Measurements from ENCODE around the gene DRC7. TPM values are rescaled to one million over a fixed set of nuclear protein-coding genes. Genes with fewer than 3 reads are reported as not detected.
"Not testable (repeated sequence)": the region's sequence is repeated elsewhere in the genome, so short reads cannot be mapped to it uniquely, and the experiment has no call there.

Gene DRC7
- total and polyA plus RNA-seq, 2 donors from 2014 or later: 1.8 to 3.2 TPM

GRCh38 chr16:57668630-57669475 lies 25.8 kb upstream of the DRC7 start:
- no peak for TF ChIP-seq CTCF (IDR thresholded peaks at IDR 0.05; ENCODE audit: borderline replicate concordance, extremely low read depth, insufficient read depth)
- no peaks in the 10 kb centered on the region for H3K9me3 ChIP-seq (ENCODE audit: control insufficient read depth in 2 of 3, insufficient read depth in 1 of 3, low read length in 3 of 3)
- no peaks in the 10 kb centered on the region for H3K4me1 ChIP-seq (ENCODE audit: control insufficient read depth in 2 of 3, insufficient read depth in 2 of 3, low read depth in 1 of 3, low read length in 3 of 3)
- no peak overlapping the region for H3K9ac ChIP-seq (ENCODE audit: low read length in 3 of 3)
- no peak overlapping the region for H3K4me3 ChIP-seq (ENCODE audit: low read length in 3 of 3)
- intact Hi-C loops (cut with DNase I): no loop called here
- peaks cover 0 to 13% (median 11%) of the 10 kb centered on the region in 3 donors for H3K36me3 ChIP-seq (ENCODE audit: control insufficient read depth in 2 of 3, insufficient read depth in 3 of 3, low read length in 3 of 3)
- no peaks in the 10 kb centered on the region for H3K27me3 ChIP-seq (ENCODE audit: control insufficient read depth, insufficient read depth, low read length)
- no peak for DNase-seq
- H3K27ac ChIP-seq (ENCODE audit: low read depth in 2 of 2, low read length in 2 of 2): no peak overlapping the region
- no peak for FAIRE-seq

- intact Hi-C loops (cut with DNase I): no loop called here
- DNase-seq: no peak
- Histone ChIP-seq H3K27ac (ENCODE audit: low read depth in 2 of 2, low read length in 2 of 2) (no peak overlapping the region), H3K27me3 (ENCODE audit: control insufficient read depth, insufficient read depth, low read length) (no peaks in the 10 kb centered on the region), H3K9me3 (ENCODE audit: control insufficient read depth in 2 of 3, insufficient read depth in 1 of 3, low read length in 3 of 3) (no peaks in the 10 kb centered on the region), H3K4me3 (ENCODE audit: low read length in 3 of 3) (no peak overlapping the region), H3K9ac (ENCODE audit: low read length in 3 of 3) (no peak overlapping the region), H3K36me3 (ENCODE audit: control insufficient read depth in 2 of 3, insufficient read depth in 3 of 3, low read length in 3 of 3) (peaks cover 0 to 9% (median 6%) of the 10 kb centered on the region in 3 donors), H3K4me1 (ENCODE audit: control insufficient read depth in 2 of 3, insufficient read depth in 2 of 3, low read depth in 1 of 3, low read length in 3 of 3) (no peaks in the 10 kb centered on the region)
- no peak for FAIRE-seq
- TF ChIP-seq CTCF (IDR thresholded peaks at IDR 0.05; ENCODE audit: borderline replicate concordance, extremely low read depth, insufficient read depth): no peak
Observed at GRCh38 chr16:57669476-57670162, 25.0 kb upstream of the DRC7 start.

- no peak for DNase-seq
- no peak for FAIRE-seq
- H3K27ac ChIP-seq (ENCODE audit: low read depth in 2 of 2, low read length in 2 of 2): no peak overlapping the region
- no peaks in the 10 kb centered on the region for H3K27me3 ChIP-seq (ENCODE audit: control insufficient read depth, insufficient read depth, low read length)
- intact Hi-C loops (cut with DNase I): no loop called here
- no peaks in the 10 kb centered on the region for H3K4me1 ChIP-seq (ENCODE audit: control insufficient read depth in 2 of 3, insufficient read depth in 2 of 3, low read depth in 1 of 3, low read length in 3 of 3)
- TF ChIP-seq CTCF (IDR thresholded peaks at IDR 0.05; ENCODE audit: borderline replicate concordance, extremely low read depth, insufficient read depth): no peak
- H3K9me3 ChIP-seq (ENCODE audit: control insufficient read depth in 2 of 3, insufficient read depth in 1 of 3, low read length in 3 of 3): no peaks in the 10 kb centered on the region
- H3K9ac ChIP-seq (ENCODE audit: low read length in 3 of 3): no peak overlapping the region
- no peak overlapping the region for H3K4me3 ChIP-seq (ENCODE audit: low read length in 3 of 3)
- peaks cover 0 to 4% (median under 1%) of the 10 kb centered on the region in 3 donors for H3K36me3 ChIP-seq (ENCODE audit: control insufficient read depth in 2 of 3, insufficient read depth in 3 of 3, low read length in 3 of 3)
Observed at GRCh38 chr16:57670196-57670595, 24.4 kb upstream of the DRC7 start.

GRCh38 chr16:57671451-57671850 lies 23.2 kb upstream of the DRC7 start:
- H3K9me3 ChIP-seq (ENCODE audit: control insufficient read depth in 2 of 3, insufficient read depth in 1 of 3, low read length in 3 of 3); DNase-seq; FAIRE-seq; H3K27me3 ChIP-seq (ENCODE audit: control insufficient read depth, insufficient read depth, low read length); H3K4me3 ChIP-seq (ENCODE audit: low read length in 3 of 3); H3K27ac ChIP-seq (ENCODE audit: low read depth in 2 of 2, low read length in 2 of 2); intact Hi-C loops (cut with DNase I); H3K36me3 ChIP-seq (ENCODE audit: control insufficient read depth in 2 of 3, insufficient read depth in 3 of 3, low read length in 3 of 3); H3K4me1 ChIP-seq (ENCODE audit: control insufficient read depth in 2 of 3, insufficient read depth in 2 of 3, low read depth in 1 of 3, low read length in 3 of 3); H3K9ac ChIP-seq (ENCODE audit: low read length in 3 of 3): not testable (repeated sequence)

All from kidney (tissue), 14 donors.